ENCODE measurements around the gene SCARB2.

GRCh38 chr4:76233967-76234678, 20.5 kb upstream of the SCARB2 start:
- TF ChIP-seq MAX (IDR thresholded peaks at IDR 0.05) (no peak), RAD21 (IDR thresholded peaks at IDR 0.05; ENCODE audit: low read depth) (no peak), YY1 (IDR thresholded peaks at IDR 0.05; ENCODE audit: low read depth) (no peak), TAF1 (IDR thresholded peaks at IDR 0.05; ENCODE audit: low read depth) (no peak)
